Measurements from ENCODE around the gene CDC5L.

CDC5L gene

DNA sequence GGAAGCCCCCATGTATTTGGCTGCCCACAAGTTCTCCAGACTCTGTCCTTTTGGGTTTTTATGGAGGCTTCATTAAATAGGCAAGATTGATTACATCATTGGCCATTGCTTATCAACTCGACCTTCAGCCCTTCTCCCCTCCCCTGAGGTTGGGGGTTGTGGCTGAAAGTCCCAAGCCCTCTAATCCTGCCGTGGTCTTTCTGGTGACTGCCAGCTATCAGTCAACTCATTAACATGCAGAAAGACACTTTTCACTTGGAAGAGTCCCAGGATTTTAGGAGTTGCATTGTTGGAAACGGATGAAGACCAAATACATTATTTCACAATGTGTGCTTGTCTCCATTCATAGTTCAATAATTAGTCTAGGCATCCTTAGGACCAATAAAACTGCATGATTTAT is 9.5 kb downstream of the CDC5L start:
- TF ChIP-seq REST (IDR thresholded peaks at IDR 0.05; ENCODE audit: insufficient read depth in 1 of 2, low read depth in 2 of 2, low read length in 2 of 2): no peak
- no peak for TF ChIP-seq TAF1 (IDR thresholded peaks at IDR 0.05; ENCODE audit: borderline replicate concordance, insufficient read depth, low read length)
- no peak for TF ChIP-seq POLR2AphosphoS5 (IDR thresholded peaks at IDR 0.05; ENCODE audit: low read depth, low read length)
- no peak for TF ChIP-seq SIN3A (IDR thresholded peaks at IDR 0.05; ENCODE audit: borderline replicate concordance, insufficient read depth, low read length)
- TF ChIP-seq FOXP2 (optimal IDR thresholded peaks at IDR 0.05; ENCODE audit: borderline replicate concordance, extremely low read depth, extremely low read length, insufficient read depth): no peak

- TF ChIP-seq REST (IDR thresholded peaks at IDR 0.05; ENCODE audit: insufficient read depth in 1 of 2, low read depth in 2 of 2, low read length in 2 of 2) (no peak), FOXP2 (optimal IDR thresholded peaks at IDR 0.05; ENCODE audit: borderline replicate concordance, extremely low read depth, extremely low read length, insufficient read depth) (no peak), TAF1 (IDR thresholded peaks at IDR 0.05; ENCODE audit: borderline replicate concordance, insufficient read depth, low read length) (no peak), SIN3A (IDR thresholded peaks at IDR 0.05; ENCODE audit: borderline replicate concordance, insufficient read depth, low read length) (no peak), POLR2AphosphoS5 (IDR thresholded peaks at IDR 0.05; ENCODE audit: low read depth, low read length) (no peak)
Observed at GRCh38 chr6:44397424-44398164, 10.1 kb downstream of the CDC5L start.

- TF ChIP-seq TAF1 (IDR thresholded peaks at IDR 0.05; ENCODE audit: borderline replicate concordance, insufficient read depth, low read length): no peak
- TF ChIP-seq SIN3A (IDR thresholded peaks at IDR 0.05; ENCODE audit: borderline replicate concordance, insufficient read depth, low read length): no peak
- no peak for TF ChIP-seq POLR2AphosphoS5 (IDR thresholded peaks at IDR 0.05; ENCODE audit: low read depth, low read length)
- no peak for TF ChIP-seq REST (IDR thresholded peaks at IDR 0.05; ENCODE audit: insufficient read depth in 1 of 2, low read depth in 2 of 2, low read length in 2 of 2)
- no peak for TF ChIP-seq FOXP2 (optimal IDR thresholded peaks at IDR 0.05; ENCODE audit: borderline replicate concordance, extremely low read depth, extremely low read length, insufficient read depth)
Observed at GRCh38 chr6:44399991-44400390, 12.5 kb downstream of the CDC5L start.

DNA sequence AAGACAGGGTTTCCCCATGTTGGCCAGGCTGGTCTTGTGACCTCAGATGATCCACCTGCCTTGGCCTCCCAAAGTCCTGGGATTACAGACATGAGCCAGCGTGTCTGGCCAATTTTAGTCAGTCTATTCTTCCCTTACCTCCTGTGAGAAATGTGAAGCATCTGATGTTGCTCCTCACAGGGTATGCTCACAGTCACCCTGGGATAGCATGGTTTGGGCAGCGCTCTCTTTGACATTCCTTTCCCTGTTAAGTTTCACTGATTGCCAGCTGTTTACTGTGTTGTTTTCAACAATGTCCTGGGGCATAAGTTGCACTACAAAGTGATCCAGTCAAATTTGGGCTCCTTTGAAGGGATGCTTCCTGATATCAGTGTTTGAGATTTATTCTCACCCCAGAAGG is 13.1 kb downstream of the CDC5L start:
- TF ChIP-seq TAF1 (IDR thresholded peaks at IDR 0.05; ENCODE audit: borderline replicate concordance, insufficient read depth, low read length) (no peak), SIN3A (IDR thresholded peaks at IDR 0.05; ENCODE audit: borderline replicate concordance, insufficient read depth, low read length) (no peak), POLR2AphosphoS5 (IDR thresholded peaks at IDR 0.05; ENCODE audit: low read depth, low read length) (no peak), FOXP2 (optimal IDR thresholded peaks at IDR 0.05; ENCODE audit: borderline replicate concordance, extremely low read depth, extremely low read length, insufficient read depth) (no peak), REST (IDR thresholded peaks at IDR 0.05; ENCODE audit: insufficient read depth in 1 of 2, low read depth in 2 of 2, low read length in 2 of 2) (no peak)
